Neural cell (in vitro differentiated cells): ENCODE measurements around the gene SPATS2L. TPM values are rescaled to one million over a fixed set of nuclear protein-coding genes. Genes with fewer than 3 reads are reported as not detected.

Experiments
- H2AFZ ChIP-seq: fragments of 200-600, 300-800 bp; sonication (generic), shearing (Covaris generic); 2 replicates; pipeline ENCODE4 v1.6.0; 2014; ENCODE audit warnings: low read depth, mild to moderate bottlenecking, antibody characterized with exemption, low read length, moderate library complexity
- H3F3A ChIP-seq: fragments of 200-600 bp; shearing (Covaris generic); 2 replicates; pipeline ENCODE4 v1.6.1; 2016; ENCODE audit warnings: mild to moderate bottlenecking, moderate library complexity, mixed read lengths, antibody characterized with exemption, low read length; ENCODE audit not compliant: insufficient read depth, poor library complexity, severe bottlenecking
- H3K27ac ChIP-seq: fragments of 200-600, 300-800 bp; sonication (generic), shearing (Covaris generic); 2 replicates; pipeline ENCODE4 v1.5.1; 2014; ENCODE audit warnings: mild to moderate bottlenecking, low read length, moderate library complexity
- H3K27me3 ChIP-seq: fragments of 300-800, 200-600 bp; sonication (generic), shearing (Covaris generic); 2 replicates; pipeline ENCODE4 v1.6.0; 2014; ENCODE audit warnings: mild to moderate bottlenecking, low read depth, low read length, moderate library complexity; ENCODE audit not compliant: insufficient read depth
- H3K36me3 ChIP-seq: fragments of 300-800, 200-600 bp; sonication (generic), shearing (Covaris generic); 2 replicates; pipeline ENCODE4 v1.5.1; 2014; ENCODE audit warnings: mild to moderate bottlenecking, antibody characterized with exemption, low read length, moderate library complexity; ENCODE audit not compliant: insufficient read depth
- H3K4me2 ChIP-seq: fragments of 300-800, 200-600 bp; sonication (generic), shearing (Covaris generic); 2 replicates; pipeline ENCODE4 v1.6.0; 2014; ENCODE audit warnings: mild to moderate bottlenecking, low read length
- H3K4me3 ChIP-seq: fragments of 300-800, 200-600 bp; sonication (generic), shearing (Covaris generic); 2 replicates; pipeline ENCODE4 v1.5.1; 2014; ENCODE audit warnings: mild to moderate bottlenecking, low read length, moderate library complexity
- H3K79me2 ChIP-seq: fragments of 200-600 bp; shearing (Covaris generic); replicated peaks from 2 replicates; pipeline ENCODE4 v1.6.0; 2014; ENCODE audit warnings: mild to moderate bottlenecking, low read length, moderate library complexity; ENCODE audit not compliant: insufficient read depth
- H3K9ac ChIP-seq: fragments of 300-800, 200-600 bp; sonication (generic), shearing (Covaris generic); 2 replicates; pipeline ENCODE4 v1.6.1; 2016; ENCODE audit warnings: mild to moderate bottlenecking, low read length, mixed read lengths
- H3K9me2 ChIP-seq: fragments of 200-600 bp; shearing (Covaris generic); 2 replicates; pipeline ENCODE4 v1.6.1; 2016; ENCODE audit warnings: mild to moderate bottlenecking, low read length, mixed read lengths; ENCODE audit not compliant: insufficient read depth
- H3K9me3 ChIP-seq: fragments of 200-600, 300-800 bp; sonication (generic), shearing (Covaris generic); 2 replicates; pipeline ENCODE4 v1.6.1; 2016; ENCODE audit warnings: mild to moderate bottlenecking, mixed run types, low read length, moderate library complexity, mixed read lengths
- H4K20me1 ChIP-seq: fragments of 200-600 bp; shearing (Covaris generic); 2 replicates; pipeline ENCODE4 v1.6.1; 2016; ENCODE audit warnings: mild to moderate bottlenecking, mixed run types; ENCODE audit not compliant: insufficient read depth
- EP300 ChIP-seq: fragments of 450-650 bp; conservative IDR thresholded peaks from 2 replicates; pipeline ENCODE4 v1.6.1; 2014; ENCODE audit warnings: antibody characterized with exemption, mild to moderate bottlenecking, moderate library complexity; ENCODE audit not compliant: poor library complexity, severe bottlenecking
- EZH2 ChIP-seq: fragments of 200-600, 300-800 bp; shearing (Covaris generic), sonication (generic); IDR thresholded peaks from 2 replicates; pipeline ENCODE4 v1.6.1; 2014; ENCODE audit warnings: antibody characterized with exemption, low read length, borderline replicate concordance, mild to moderate bottlenecking; ENCODE audit not compliant: insufficient read depth, poor library complexity, severe bottlenecking
- MXI1 ChIP-seq: fragments of 450-650 bp; conservative IDR thresholded peaks from 2 replicates; pipeline ENCODE4 v1.6.1; 2014; ENCODE audit warnings: antibody characterized with exemption, mild to moderate bottlenecking; ENCODE audit not compliant: poor library complexity, severe bottlenecking
- POLR2AphosphoS5 ChIP-seq: IDR thresholded peaks from 2 replicates; pipeline ENCODE4 v1.6.1; 2012
- RAD21 ChIP-seq: fragments of 450-650 bp; conservative IDR thresholded peaks from 2 replicates; pipeline ENCODE4 v1.6.1; 2014; ENCODE audit warnings: antibody characterized with exemption, mild to moderate bottlenecking, moderate library complexity
- REST ChIP-seq: IDR thresholded peaks from 2 replicates; pipeline ENCODE4 v1.6.1; 2012; ENCODE audit warnings: borderline replicate concordance
- SMC3 ChIP-seq: fragments of 450-650 bp; conservative IDR thresholded peaks from 2 replicates; pipeline ENCODE4 v1.6.1; 2014; ENCODE audit warnings: antibody characterized with exemption, mild to moderate bottlenecking, moderate library complexity; ENCODE audit not compliant: poor library complexity
- TAF1 ChIP-seq: IDR thresholded peaks from 2 replicates; pipeline ENCODE4 v1.6.1; 2012; ENCODE audit warnings: low read depth
- polyA plus RNA-seq: library from polyadenylated mRNA; depleted of rRNA; stranded (reverse); fragments of >200 nt; gene quantifications from 2 replicates; pipeline ENCODE4 v1.2.3, GENCODE V29; 2014
- TF ChIP-seq, protein P1 (sequence below): fragments of 450-650 bp; IDR thresholded peaks from 2 replicates; pipeline ENCODE4 v1.5.1; 2014; ENCODE audit warnings: antibody characterized with exemption, mild to moderate bottlenecking, moderate library complexity; ENCODE audit not compliant: poor library complexity, severe bottlenecking

Gene SPATS2L
- polyA plus RNA-seq, 1 donor from 2014 or later, result 8.5 TPM

GRCh38 chr2:200502196-200502595, 195.7 kb downstream of the SPATS2L start:
- H3K9me2 ChIP-seq, result no peaks in the 10 kb centered on the region
- no peaks in the 10 kb centered on the region for H3K79me2 ChIP-seq
- no peak overlapping the region for H3K27ac ChIP-seq
- no peak overlapping the region for H3K4me3 ChIP-seq
- H3K9me3 ChIP-seq, result no peaks in the 10 kb centered on the region
- no peak for TF ChIP-seq TAF1
- no peak for TF ChIP-seq REST
- TF ChIP-seq POLR2AphosphoS5, result no peak
- TF ChIP-seq EZH2, result no peak
- no peak for TF ChIP-seq RAD21
- TF ChIP-seq MXI1, result no peak
- TF ChIP-seq, protein P1, sequence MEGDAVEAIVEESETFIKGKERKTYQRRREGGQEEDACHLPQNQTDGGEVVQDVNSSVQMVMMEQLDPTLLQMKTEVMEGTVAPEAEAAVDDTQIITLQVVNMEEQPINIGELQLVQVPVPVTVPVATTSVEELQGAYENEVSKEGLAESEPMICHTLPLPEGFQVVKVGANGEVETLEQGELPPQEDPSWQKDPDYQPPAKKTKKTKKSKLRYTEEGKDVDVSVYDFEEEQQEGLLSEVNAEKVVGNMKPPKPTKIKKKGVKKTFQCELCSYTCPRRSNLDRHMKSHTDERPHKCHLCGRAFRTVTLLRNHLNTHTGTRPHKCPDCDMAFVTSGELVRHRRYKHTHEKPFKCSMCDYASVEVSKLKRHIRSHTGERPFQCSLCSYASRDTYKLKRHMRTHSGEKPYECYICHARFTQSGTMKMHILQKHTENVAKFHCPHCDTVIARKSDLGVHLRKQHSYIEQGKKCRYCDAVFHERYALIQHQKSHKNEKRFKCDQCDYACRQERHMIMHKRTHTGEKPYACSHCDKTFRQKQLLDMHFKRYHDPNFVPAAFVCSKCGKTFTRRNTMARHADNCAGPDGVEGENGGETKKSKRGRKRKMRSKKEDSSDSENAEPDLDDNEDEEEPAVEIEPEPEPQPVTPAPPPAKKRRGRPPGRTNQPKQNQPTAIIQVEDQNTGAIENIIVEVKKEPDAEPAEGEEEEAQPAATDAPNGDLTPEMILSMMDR, result no peak
- no peak for TF ChIP-seq EP300
- no peak for TF ChIP-seq SMC3
- H3K27me3 ChIP-seq, result no peaks in the 10 kb centered on the region
- H2AFZ ChIP-seq, result no peak overlapping the region
- H4K20me1 ChIP-seq, result no peaks in the 10 kb centered on the region
- H3K36me3 ChIP-seq, result no peaks in the 10 kb centered on the region
- H3F3A ChIP-seq, result no peaks in the 10 kb centered on the region
- no peak overlapping the region for H3K4me2 ChIP-seq
- H3K9ac ChIP-seq, result no peak overlapping the region

DNA sequence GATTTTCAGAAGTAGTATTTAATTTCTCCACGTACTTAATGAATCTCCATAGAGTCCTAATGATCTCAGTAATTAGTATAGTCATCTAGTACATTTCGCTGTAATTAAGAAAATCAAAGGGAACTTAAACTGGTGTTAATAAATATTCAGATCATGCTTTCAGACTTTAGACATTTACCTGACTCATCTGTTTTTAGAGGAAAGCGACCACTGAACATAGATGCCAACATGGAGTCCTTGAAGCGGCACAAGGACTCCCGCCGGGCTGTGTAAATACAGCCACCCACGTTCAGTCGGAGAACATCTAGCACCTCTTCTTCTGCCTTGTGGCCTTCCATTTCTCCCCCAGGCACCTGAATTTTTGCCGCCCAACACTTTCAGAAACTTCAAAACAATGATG, 200.2 kb downstream of the SPATS2L start:
- H3K36me3 ChIP-seq, result no peaks in the 10 kb centered on the region
- H3K27me3 ChIP-seq, result no peaks in the 10 kb centered on the region
- TF ChIP-seq REST (no peak), EP300 (no peak), SMC3 (no peak), TAF1 (no peak), MXI1 (no peak), POLR2AphosphoS5 (no peak), RAD21 (no peak), EZH2 (no peak)
- TF ChIP-seq, protein P1, result no peak
- no peaks in the 10 kb centered on the region for H3K9me3 ChIP-seq
- H3K4me3 ChIP-seq, result no peak overlapping the region
- H3F3A ChIP-seq, result no peaks in the 10 kb centered on the region
- no peak overlapping the region for H3K27ac ChIP-seq
- no peak overlapping the region for H3K9ac ChIP-seq
- no peak overlapping the region for H2AFZ ChIP-seq
- peaks cover 4% of the 10 kb centered on the region for H3K79me2 ChIP-seq
- H3K9me2 ChIP-seq, result no peaks in the 10 kb centered on the region
- no peaks in the 10 kb centered on the region for H4K20me1 ChIP-seq
- H3K4me2 ChIP-seq, result no peak overlapping the region
